Testis (tissue), 2 donors: ENCODE data around the gene GRK1.

Experiments
- POLR2A ChIP-seq: fragments of 450-650 bp; IDR thresholded peaks from one replicate; pipeline ENCODE4 v1.6.1; 2017; ENCODE audit warnings: antibody characterized with exemption, mild to moderate bottlenecking, moderate library complexity
- TF ChIP-seq, protein P1 (sequence below), 3 experiments: fragments of 450-650 bp in 2 of 3; fragments of 200-600 bp in 1 of 3; sonication (generic) in 1 of 3; IDR thresholded peaks; one replicate each; pipeline ENCODE4 v1.5.1; 2016 to 2019; ENCODE audit warnings: antibody characterized with exemption in 3 of 3, mild to moderate bottlenecking in 2 of 3, moderate library complexity in 1 of 3

GRCh38 chr13:113782472-113782871 is 115.5 kb downstream of the GRK1 start:
- TF ChIP-seq, protein P1, sequence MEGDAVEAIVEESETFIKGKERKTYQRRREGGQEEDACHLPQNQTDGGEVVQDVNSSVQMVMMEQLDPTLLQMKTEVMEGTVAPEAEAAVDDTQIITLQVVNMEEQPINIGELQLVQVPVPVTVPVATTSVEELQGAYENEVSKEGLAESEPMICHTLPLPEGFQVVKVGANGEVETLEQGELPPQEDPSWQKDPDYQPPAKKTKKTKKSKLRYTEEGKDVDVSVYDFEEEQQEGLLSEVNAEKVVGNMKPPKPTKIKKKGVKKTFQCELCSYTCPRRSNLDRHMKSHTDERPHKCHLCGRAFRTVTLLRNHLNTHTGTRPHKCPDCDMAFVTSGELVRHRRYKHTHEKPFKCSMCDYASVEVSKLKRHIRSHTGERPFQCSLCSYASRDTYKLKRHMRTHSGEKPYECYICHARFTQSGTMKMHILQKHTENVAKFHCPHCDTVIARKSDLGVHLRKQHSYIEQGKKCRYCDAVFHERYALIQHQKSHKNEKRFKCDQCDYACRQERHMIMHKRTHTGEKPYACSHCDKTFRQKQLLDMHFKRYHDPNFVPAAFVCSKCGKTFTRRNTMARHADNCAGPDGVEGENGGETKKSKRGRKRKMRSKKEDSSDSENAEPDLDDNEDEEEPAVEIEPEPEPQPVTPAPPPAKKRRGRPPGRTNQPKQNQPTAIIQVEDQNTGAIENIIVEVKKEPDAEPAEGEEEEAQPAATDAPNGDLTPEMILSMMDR (IDR thresholded peaks at IDR 0.05), result no peak
- TF ChIP-seq POLR2A, result no peak
